Astrocyte (in vitro differentiated cells and primary cell): ENCODE measurements around the gene C2CD2.

Experiments used
- CTCF ChIP-seq: IDR thresholded peaks from 2 replicates; pipeline ENCODE4 v1.5.1; 2011; ENCODE audit warnings: low read depth, mild to moderate bottlenecking, inconsistent platforms, low read length, moderate library complexity; ENCODE audit not compliant: insufficient read depth
- EZH2 ChIP-seq: IDR thresholded peaks from 2 replicates; pipeline ENCODE4 v1.6.1; 2012; ENCODE audit warnings: mild to moderate bottlenecking, low read length, inconsistent platforms; ENCODE audit not compliant: insufficient read depth

DNA sequence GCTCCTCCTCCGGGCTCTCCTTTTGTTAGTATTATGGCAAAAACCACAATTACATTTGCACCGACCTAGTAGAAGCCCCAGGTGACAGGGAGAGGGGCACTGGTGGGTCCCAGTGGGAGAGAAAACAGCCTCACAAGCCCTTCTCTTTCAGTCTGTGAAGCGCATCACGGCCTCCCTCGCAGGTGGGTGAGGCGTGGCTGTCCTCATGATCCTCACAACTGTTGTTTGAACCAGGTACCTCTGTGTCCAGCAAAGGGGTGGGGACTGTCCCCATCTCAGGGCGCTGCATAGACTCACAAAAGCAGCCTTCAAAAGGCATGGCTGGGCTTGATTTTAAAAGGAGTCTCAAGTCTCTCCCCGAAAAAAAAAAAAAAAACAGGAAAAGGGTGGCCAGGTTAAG, 7.9 kb upstream of the C2CD2 start:
- TF ChIP-seq CTCF (no peak), EZH2 (no peak)
